Measurements from ENCODE around the gene RAB11B. TPM values are rescaled to one million over a fixed set of nuclear protein-coding genes. Genes with fewer than 3 reads are reported as not detected.
"Not testable (repeated sequence)": the region's sequence is repeated elsewhere in the genome, so short reads cannot be mapped to it uniquely, and the experiment has no call there.

The RAB11B gene
- total RNA-seq, 1 donor from 2014 or later: 114 TPM

- H3K27me3 ChIP-seq: no peaks in the 10 kb centered on the region
- intact Hi-C loops (cut with DNase I): no loop called here
- no peaks in the 10 kb centered on the region for H3K9me3 ChIP-seq
- peak; percentile 100 for ATAC-seq
- no peaks in the 10 kb centered on the region for H3K36me3 ChIP-seq
- DNase-seq: peak; percentile 99
- H3K27ac ChIP-seq: peak within 1 kb of the TSS; percentile 77
- peaks cover 24% of the 10 kb centered on the region for H3K4me1 ChIP-seq
- TF ChIP-seq CTCF (IDR thresholded peaks at IDR 0.05): peak; percentile 68
- peak within 1 kb of the TSS; percentile 65 for H3K4me3 ChIP-seq
Measured at GRCh38 chr19:8412783-8413628, 22.8 kb downstream of the RAB11B start, which contains the start of gene MARCHF2. TSS of gene MARCHF2 (plus strand) at chr19:8413305. CDS start at chr19:8421841, 8,536 bp downstream.

GRCh38 chr19:8413629-8413995, 23.5 kb downstream of the RAB11B start:
- no peak for ATAC-seq
- Histone ChIP-seq H3K9me3 (no peaks in the 10 kb centered on the region), H3K36me3 (no peaks in the 10 kb centered on the region), H3K27me3 (no peaks in the 10 kb centered on the region), H3K4me3 (peak overlapping the region; percentile 65), H3K4me1 (peaks cover 27% of the 10 kb centered on the region), H3K27ac (peak overlapping the region; percentile 77)
- intact Hi-C loops (cut with DNase I): no loop called here
- no peak for TF ChIP-seq CTCF (IDR thresholded peaks at IDR 0.05)
- DNase-seq: no peak

GRCh38 chr19:8416796-8417195, 26.6 kb downstream of the RAB11B start:
- Histone ChIP-seq H3K4me3 (no peak overlapping the region), H3K4me1 (peaks cover 27% of the 10 kb centered on the region), H3K27me3 (no peaks in the 10 kb centered on the region), H3K27ac (no peak overlapping the region), H3K9me3 (no peaks in the 10 kb centered on the region), H3K36me3 (no peaks in the 10 kb centered on the region)
- ATAC-seq: no peak
- no peak for TF ChIP-seq CTCF (IDR thresholded peaks at IDR 0.05)
- no peak for DNase-seq
- intact Hi-C loops (cut with DNase I): no loop called here

GRCh38 chr19:8421484-8422461, 31.6 kb downstream of the RAB11B start:
- Histone ChIP-seq H3K27me3 (no peaks in the 10 kb centered on the region), H3K4me1 (peaks cover 26% of the 10 kb centered on the region), H3K36me3 (peaks cover 8% of the 10 kb centered on the region), H3K4me3 (no peak overlapping the region), H3K27ac (no peak overlapping the region), H3K9me3 (no peaks in the 10 kb centered on the region)
- TF ChIP-seq CTCF (IDR thresholded peaks at IDR 0.05): no peak
- no peak for DNase-seq
- intact Hi-C loops (cut with DNase I): no loop called here
- ATAC-seq: no peak

- TF ChIP-seq CTCF (IDR thresholded peaks at IDR 0.05): no peak
- peaks cover 12% of the 10 kb centered on the region for H3K36me3 ChIP-seq
- DNase-seq (peak; percentile 85), ATAC-seq (peak; percentile 93)
- peaks cover 14% of the 10 kb centered on the region for H3K4me1 ChIP-seq
- H3K27ac ChIP-seq: peak overlapping the region; percentile 82
- intact Hi-C loops (cut with DNase I): no loop called here
- no peak overlapping the region for H3K4me3 ChIP-seq
- no peaks in the 10 kb centered on the region for H3K9me3 ChIP-seq
- no peaks in the 10 kb centered on the region for H3K27me3 ChIP-seq
Measured at GRCh38 chr19:8423817-8424223, 33.7 kb downstream of the RAB11B start.

- H3K9me3 ChIP-seq; intact Hi-C loops (cut with DNase I); DNase-seq; ATAC-seq; H3K4me3 ChIP-seq; H3K27me3 ChIP-seq; H3K27ac ChIP-seq: not testable (repeated sequence)
- Histone ChIP-seq H3K36me3 (peaks cover 12% of the 10 kb centered on the region), H3K4me1 (peaks cover 14% of the 10 kb centered on the region)
Measured at GRCh38 chr19:8425331-8425730, 35.2 kb downstream of the RAB11B start.
